Calu3 (cell line): ENCODE data around the gene GRK5. TPM values are rescaled to one million over a fixed set of nuclear protein-coding genes. Genes with fewer than 3 reads are reported as not detected.

Experiments used
- BruUV-seq: library from RNA; stranded (reverse); fragments of 400-500 nt; replicated peaks from 2 replicates; lab custom pipeline; 2021; lab: Mats Ljungman, UMichigan
- CTCF ChIA-PET: fragments of 300-600 bp; sonication (Branson Sonifier 250); formaldehyde crosslinking; loops from one replicate; lab custom pipeline; 2022; ENCODE audit warnings: antibody characterized with exemption; lab: Charles Lee
- DNase-seq: peaks from one replicate; pipeline ENCODE4 v3.0.0; 2022
- H3K27ac Mint-ChIP-seq: one replicate; pipeline ENCODE4 v1.8.0; 2022; ENCODE audit warnings: mixed read lengths; ENCODE audit not compliant: unreplicated experiment
- H3K27me3 Mint-ChIP-seq: one replicate; pipeline ENCODE4 v1.8.0; 2022; ENCODE audit warnings: mixed read lengths; ENCODE audit not compliant: unreplicated experiment
- H3K36me3 Mint-ChIP-seq: one replicate; pipeline ENCODE4 v1.8.0; 2022; ENCODE audit warnings: mild to moderate bottlenecking, moderate library complexity, mixed read lengths; ENCODE audit not compliant: insufficient read depth, unreplicated experiment
- H3K4me1 Mint-ChIP-seq: one replicate; pipeline ENCODE4 v1.8.0; 2022; ENCODE audit warnings: mild to moderate bottlenecking, low read depth, mixed read lengths; ENCODE audit not compliant: unreplicated experiment
- H3K4me3 Mint-ChIP-seq: one replicate; pipeline ENCODE4 v1.8.0; 2022; ENCODE audit warnings: mild to moderate bottlenecking, low read depth, moderate library complexity, mixed read lengths; ENCODE audit not compliant: unreplicated experiment
- H3K9me3 Mint-ChIP-seq: one replicate; pipeline ENCODE4 v1.8.0; 2022; ENCODE audit warnings: low read depth, mixed read lengths; ENCODE audit not compliant: unreplicated experiment
- CTCF ChIP-seq: fragments of 200-600 bp; IDR thresholded peaks from one replicate; pipeline ENCODE4 v1.8.0; 2022; ENCODE audit warnings: antibody characterized with exemption; ENCODE audit not compliant: unreplicated experiment
- intact Hi-C: fragments of 100-400 bp; cut with micrococcal nuclease; formaldehyde crosslinking; loops from one replicate; pipeline ENCODE4 v1.10.0; 2022; ENCODE audit not compliant: unreplicated experiment
- total RNA-seq: library from RNA; stranded (reverse); gene quantifications from 2 replicates; pipeline ENCODE4 v1.2.3, GENCODE V29; 2022

GRK5 gene
- total RNA-seq, 1 experiment from 2014 or later: 4.4 TPM

GRCh38 chr10:119248681-119249080, 41.3 kb downstream of the GRK5 start:
- DNase-seq: no peak
- BruUV-seq: no TSS peak
- TF ChIP-seq CTCF: no peak
- H3K27ac Mint-ChIP-seq: no peak overlapping the region
- H3K4me3 Mint-ChIP-seq: no peak overlapping the region
- intact Hi-C loops: no loop called here
- H3K36me3 Mint-ChIP-seq: no peaks in the 10 kb centered on the region
- H3K9me3 Mint-ChIP-seq: no peaks in the 10 kb centered on the region
- H3K27me3 Mint-ChIP-seq: no peaks in the 10 kb centered on the region
- peaks cover 8% of the 10 kb centered on the region for H3K4me1 Mint-ChIP-seq
- CTCF ChIA-PET: no interaction called here

DNA sequence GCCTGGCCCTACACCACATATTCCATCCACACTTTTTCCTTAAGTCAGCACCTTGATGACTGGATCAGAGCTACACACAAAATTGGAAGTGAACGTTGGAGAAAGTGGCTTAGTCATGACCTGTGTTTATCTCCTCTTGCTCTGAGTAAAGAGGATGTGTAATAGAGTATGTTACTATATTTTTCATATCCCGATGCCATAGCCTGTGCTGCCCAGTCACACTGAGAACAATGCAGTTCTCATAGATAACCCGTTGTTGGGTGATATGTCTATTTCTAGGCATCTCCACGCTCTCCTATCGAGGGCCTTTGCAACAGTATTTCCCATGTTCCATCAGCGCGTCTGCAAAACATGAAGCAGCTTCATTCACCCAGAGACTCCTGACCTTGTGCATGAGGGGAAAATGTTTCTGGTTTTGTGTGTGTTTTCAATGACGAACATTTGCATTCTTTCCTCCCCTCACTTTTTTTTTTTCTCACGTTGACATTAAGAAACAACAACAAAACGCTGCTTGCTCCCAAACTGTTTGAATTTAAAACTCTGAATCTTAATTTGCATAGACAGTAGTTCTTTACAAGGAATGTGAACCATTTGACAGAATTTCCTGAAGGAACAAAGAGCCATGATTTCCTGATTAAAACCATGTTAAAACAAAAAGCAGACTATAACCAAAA, 43.4 kb downstream of the GRK5 start:
- no peak for TF ChIP-seq CTCF
- Mint-ChIP-seq H3K27me3 (no peaks in the 10 kb centered on the region), H3K4me3 (no peak overlapping the region), H3K4me1 (peaks cover 11% of the 10 kb centered on the region), H3K36me3 (no peaks in the 10 kb centered on the region), H3K27ac (no peak overlapping the region), H3K9me3 (no peaks in the 10 kb centered on the region)
- CTCF ChIA-PET: no interaction called here
- no TSS peak for BruUV-seq
- intact Hi-C loops: no loop called here
- DNase-seq: no peak

DNA sequence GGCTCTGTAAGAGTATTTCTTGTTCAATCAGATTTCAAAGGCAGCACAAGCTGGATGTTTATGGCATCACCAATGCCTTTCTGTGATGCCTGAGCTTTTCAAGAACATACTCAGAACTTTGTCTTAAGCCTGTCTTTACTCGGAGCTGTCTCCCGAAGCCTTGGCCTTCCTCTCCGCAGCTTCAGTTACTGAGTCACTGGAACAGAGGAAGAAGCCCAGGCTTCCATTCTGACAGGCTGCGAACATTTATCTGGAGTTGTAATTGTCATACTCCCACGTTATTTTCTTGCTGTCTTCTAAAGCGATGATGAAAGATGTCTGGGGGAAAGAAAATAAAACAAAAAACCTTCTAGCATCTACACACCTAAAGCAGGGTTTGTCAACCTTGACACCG, 43.9 kb downstream of the GRK5 start:
- CTCF ChIA-PET: no interaction called here
- no TSS peak for BruUV-seq
- TF ChIP-seq CTCF: no peak
- Mint-ChIP-seq H3K4me3 (no peak overlapping the region), H3K9me3 (no peaks in the 10 kb centered on the region), H3K27me3 (no peaks in the 10 kb centered on the region), H3K27ac (no peak overlapping the region), H3K4me1 (peaks cover 11% of the 10 kb centered on the region), H3K36me3 (no peaks in the 10 kb centered on the region)
- no peak for DNase-seq
- intact Hi-C loops: no loop called here

GRCh38 chr10:119252051-119252465, 44.7 kb downstream of the GRK5 start:
- peaks cover 11% of the 10 kb centered on the region for H3K4me1 Mint-ChIP-seq
- no peaks in the 10 kb centered on the region for H3K9me3 Mint-ChIP-seq
- H3K4me3 Mint-ChIP-seq: no peak overlapping the region
- no peaks in the 10 kb centered on the region for H3K36me3 Mint-ChIP-seq
- intact Hi-C loops: no loop called here
- H3K27ac Mint-ChIP-seq: no peak overlapping the region
- no peak for TF ChIP-seq CTCF
- no peak for DNase-seq
- no peaks in the 10 kb centered on the region for H3K27me3 Mint-ChIP-seq
- CTCF ChIA-PET: no interaction called here
- BruUV-seq: no TSS peak
